Activated naive CD8-positive, alpha-beta T cell treated with anti-CD3 and anti-CD28 coated beads for 36 hours (primary cell): ENCODE results near the gene SIX1. TPM values are rescaled to one million over a fixed set of nuclear protein-coding genes. Genes with fewer than 3 reads are reported as not detected.

Experiments
- DNase-seq: peaks from one replicate; pipeline ENCODE4 v3.0.0; 2021
- H3K27ac Mint-ChIP-seq: one replicate; pipeline ENCODE4 v1.8.0; 2022; ENCODE audit warnings: mild to moderate bottlenecking, moderate library complexity, mixed read lengths
- H3K27me3 Mint-ChIP-seq: one replicate; pipeline ENCODE4 v1.8.0; 2022; ENCODE audit warnings: mild to moderate bottlenecking, mixed read lengths
- H3K36me3 Mint-ChIP-seq: one replicate; pipeline ENCODE4 v1.8.0; 2021; ENCODE audit warnings: mild to moderate bottlenecking, mixed read lengths
- H3K4me1 Mint-ChIP-seq: one replicate; pipeline ENCODE4 v1.8.0; 2021; ENCODE audit warnings: mixed read lengths
- H3K4me3 Mint-ChIP-seq: one replicate; pipeline ENCODE4 v1.8.0; 2022; ENCODE audit warnings: mild to moderate bottlenecking, moderate library complexity, mixed read lengths
- H3K9me3 Mint-ChIP-seq: one replicate; pipeline ENCODE4 v1.8.0; 2022; ENCODE audit warnings: mixed read lengths
- total RNA-seq, 2 experiments: library from RNA; stranded (reverse); gene quantifications; one replicate each; pipeline ENCODE4 v1.2.3, GENCODE V29; 2021

Gene SIX1
- not detected for total RNA-seq

DNA sequence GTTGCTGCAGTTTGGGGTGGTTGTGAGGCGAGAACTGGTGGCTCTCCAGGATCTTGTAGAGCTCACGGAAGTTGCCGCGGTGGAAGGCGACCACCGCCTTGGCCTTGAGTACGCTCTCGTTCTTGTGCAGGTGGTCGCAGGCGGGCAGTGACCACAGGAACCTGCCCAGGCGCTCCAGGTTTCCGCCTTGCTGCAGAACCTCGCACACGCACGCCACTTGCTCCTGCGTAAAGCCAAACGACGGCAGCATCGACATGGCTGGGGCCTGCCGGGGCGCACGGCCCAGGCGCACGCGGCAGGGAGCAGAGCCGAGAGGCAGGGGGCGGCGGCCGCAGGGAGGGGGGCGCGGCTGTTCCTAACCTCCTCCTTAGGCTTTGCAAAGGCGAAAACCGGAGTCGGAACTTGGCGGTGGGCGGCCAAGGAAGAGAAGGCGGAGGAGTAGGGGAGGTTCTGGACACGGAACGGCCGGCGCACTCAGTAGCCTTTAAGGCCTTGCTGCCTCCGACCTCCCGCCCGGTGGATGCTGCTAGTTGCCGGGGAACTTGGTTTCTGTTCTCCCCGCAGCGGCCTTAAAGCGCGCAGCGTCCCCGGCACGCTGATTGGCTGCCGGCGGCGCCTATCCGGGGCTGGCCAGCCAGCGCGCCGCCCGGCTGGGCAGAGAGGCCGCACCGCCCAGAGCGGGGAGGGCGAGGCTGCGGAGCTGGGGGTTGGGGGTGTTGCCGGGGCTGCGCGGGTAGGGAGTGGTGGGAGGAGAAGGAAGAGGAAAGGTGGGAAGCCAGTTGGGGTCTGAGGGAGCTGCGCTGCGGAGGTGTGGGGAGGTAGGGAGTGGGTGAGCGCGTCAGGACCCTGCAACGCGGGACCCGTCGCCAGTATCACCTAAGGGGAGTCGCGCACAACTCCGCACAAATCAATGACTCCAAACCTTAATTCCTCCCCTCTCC is at the start of gene SIX1:
TSS of gene SIX1 (minus strand) at position 544 of the 941 bp plus-strand sequence. CDS start at position 256, 288 bp downstream.
- H3K27me3 Mint-ChIP-seq: peaks cover 97% of the 10 kb centered on the region
- no peaks in the 10 kb centered on the region for H3K9me3 Mint-ChIP-seq
- peak; percentile 46 for DNase-seq
- peak within 1 kb of the TSS; percentile 37 for H3K4me3 Mint-ChIP-seq
- H3K36me3 Mint-ChIP-seq: no peaks in the 10 kb centered on the region
- H3K27ac Mint-ChIP-seq: no peak within 1 kb of the TSS
- peaks cover 52% of the 10 kb centered on the region for H3K4me1 Mint-ChIP-seq

DNA sequence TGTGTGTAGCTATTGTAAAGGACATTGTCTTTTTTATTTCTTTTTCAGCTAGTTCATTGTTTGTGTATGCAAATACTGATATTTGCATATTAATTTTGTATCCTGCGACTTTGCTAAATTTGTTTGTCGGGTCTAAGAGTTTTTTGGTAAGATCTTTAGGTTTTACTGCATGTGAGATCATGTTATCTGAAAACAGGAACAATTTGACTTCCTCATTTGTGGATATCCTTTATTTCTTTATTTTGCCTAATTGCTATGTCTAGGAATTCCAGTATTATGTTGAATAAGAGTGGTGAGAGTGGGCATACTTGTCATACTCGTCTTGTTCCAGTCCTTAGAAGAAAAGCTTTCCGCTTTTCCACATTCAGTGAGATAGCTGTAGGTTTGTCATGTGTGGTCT is 46.0 kb upstream of the SIX1 start:
- Mint-ChIP-seq H3K36me3 (no peaks in the 10 kb centered on the region), H3K4me3 (no peak overlapping the region), H3K27ac (no peak overlapping the region), H3K9me3 (peaks cover 3% of the 10 kb centered on the region), H3K4me1 (no peaks in the 10 kb centered on the region), H3K27me3 (peaks cover 23% of the 10 kb centered on the region)
- no peak for DNase-seq

DNA sequence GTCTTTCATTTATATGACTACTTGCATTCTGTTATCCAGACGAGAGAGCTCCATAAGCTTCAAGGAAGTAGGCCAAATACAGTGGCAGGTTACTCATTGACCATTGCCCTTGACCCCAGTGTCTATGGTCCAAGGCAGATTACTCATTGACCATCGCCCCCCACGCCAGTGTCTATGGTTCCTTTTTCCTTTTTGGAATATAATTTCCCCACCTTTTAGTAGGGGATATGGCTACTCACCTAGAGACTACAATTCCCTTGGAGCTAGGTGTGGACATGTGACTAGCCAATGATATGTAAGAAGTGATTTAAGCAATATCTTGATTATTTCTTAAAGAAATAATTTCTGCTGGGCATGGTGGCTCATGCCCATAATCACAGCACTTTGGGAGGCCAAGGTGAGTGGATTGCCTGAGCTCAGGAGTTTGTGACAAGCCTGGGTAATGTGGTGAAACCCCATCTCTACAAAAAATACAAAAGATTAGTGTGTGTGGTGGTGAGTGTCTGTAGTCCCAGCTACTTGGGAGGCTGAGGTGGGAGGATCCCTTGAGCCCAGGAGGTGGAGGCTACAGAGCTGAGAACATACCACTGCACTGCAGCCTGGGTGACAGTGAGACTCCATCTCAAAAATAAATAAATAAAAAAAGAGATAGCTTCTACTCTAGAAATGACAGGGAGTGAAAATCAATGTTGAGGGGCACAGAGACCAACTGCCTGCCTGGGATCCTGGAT is 42.3 kb upstream of the SIX1 start:
- Mint-ChIP-seq H3K4me3 (no peak overlapping the region), H3K27ac (no peak overlapping the region), H3K9me3 (no peaks in the 10 kb centered on the region), H3K27me3 (peaks cover 14% of the 10 kb centered on the region), H3K4me1 (no peaks in the 10 kb centered on the region), H3K36me3 (no peaks in the 10 kb centered on the region)
- DNase-seq: no peak

GRCh38 chr14:60686865-60687264 is 37.6 kb upstream of the SIX1 start:
- Mint-ChIP-seq H3K9me3 (no peaks in the 10 kb centered on the region), H3K4me1 (peaks cover 2% of the 10 kb centered on the region), H3K4me3 (no peak overlapping the region), H3K27me3 (peaks cover 15% of the 10 kb centered on the region), H3K27ac (no peak overlapping the region), H3K36me3 (no peaks in the 10 kb centered on the region)
- DNase-seq: no peak

GRCh38 chr14:60684203-60684602 is 34.9 kb upstream of the SIX1 start:
- H3K36me3 Mint-ChIP-seq: no peaks in the 10 kb centered on the region
- DNase-seq: no peak
- H3K27me3 Mint-ChIP-seq: peaks cover 20% of the 10 kb centered on the region
- peaks cover 2% of the 10 kb centered on the region for H3K4me1 Mint-ChIP-seq
- no peaks in the 10 kb centered on the region for H3K9me3 Mint-ChIP-seq
- no peak overlapping the region for H3K27ac Mint-ChIP-seq
- no peak overlapping the region for H3K4me3 Mint-ChIP-seq

DNA sequence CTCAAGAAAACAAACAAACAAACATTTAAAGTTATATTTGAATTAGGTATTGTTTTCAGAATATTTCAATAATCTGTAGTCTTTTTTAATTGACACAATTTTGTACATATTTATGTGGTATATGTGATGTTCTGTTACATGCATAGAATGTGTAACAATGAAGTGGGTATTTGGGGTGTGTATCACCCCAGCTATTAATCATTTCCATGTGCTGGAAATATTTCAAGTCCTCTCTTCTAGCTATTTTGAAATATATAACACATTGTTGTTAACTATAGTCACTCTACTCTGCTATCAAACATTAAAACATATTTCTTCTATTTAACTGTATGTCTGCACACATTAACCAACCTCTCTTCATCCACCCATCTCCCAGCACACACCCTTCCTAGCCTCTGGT is 32.0 kb upstream of the SIX1 start:
- peaks cover 19% of the 10 kb centered on the region for H3K27me3 Mint-ChIP-seq
- no peak overlapping the region for H3K4me3 Mint-ChIP-seq
- no peaks in the 10 kb centered on the region for H3K36me3 Mint-ChIP-seq
- no peak for DNase-seq
- H3K4me1 Mint-ChIP-seq: peaks cover 2% of the 10 kb centered on the region
- H3K27ac Mint-ChIP-seq: no peak overlapping the region
- H3K9me3 Mint-ChIP-seq: no peaks in the 10 kb centered on the region

DNA sequence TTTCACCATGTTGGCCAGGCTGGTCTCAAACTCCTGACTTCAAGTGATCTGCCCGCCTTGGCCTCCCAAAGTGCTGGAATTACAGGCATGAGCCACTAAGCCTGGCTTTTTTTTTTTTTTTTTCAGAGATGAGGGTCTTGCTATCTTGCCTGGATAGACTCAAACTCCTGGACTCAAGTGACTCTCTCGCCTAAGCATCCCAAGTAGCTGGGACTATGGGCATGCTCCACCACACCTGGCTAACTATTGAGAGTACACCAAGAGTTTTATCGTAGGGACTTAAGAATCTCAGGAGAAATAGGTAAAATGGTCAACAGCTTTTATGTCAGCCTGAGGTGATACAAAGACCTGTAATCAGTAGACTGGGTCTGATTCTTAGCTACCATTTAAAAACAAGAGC is 31.2 kb upstream of the SIX1 start:
- Mint-ChIP-seq H3K27ac (no peak overlapping the region), H3K27me3 (peaks cover 15% of the 10 kb centered on the region), H3K4me3 (no peak overlapping the region)

GRCh38 chr14:60679566-60680258 is 30.4 kb upstream of the SIX1 start:
- no peaks in the 10 kb centered on the region for H3K4me1 Mint-ChIP-seq
- H3K36me3 Mint-ChIP-seq: no peaks in the 10 kb centered on the region
- no peak overlapping the region for H3K4me3 Mint-ChIP-seq

More for the DNA sequence above, 31.2 kb upstream of the SIX1 start:
- no peaks in the 10 kb centered on the region for H3K4me1 Mint-ChIP-seq
- no peaks in the 10 kb centered on the region for H3K9me3 Mint-ChIP-seq
- no peak for DNase-seq
- H3K36me3 Mint-ChIP-seq: no peaks in the 10 kb centered on the region

GRCh38 chr14:60677701-60678100 is 28.4 kb upstream of the SIX1 start:
- no peaks in the 10 kb centered on the region for H3K36me3 Mint-ChIP-seq
- H3K4me3 Mint-ChIP-seq: no peak overlapping the region
- H3K9me3 Mint-ChIP-seq: no peaks in the 10 kb centered on the region
- no peaks in the 10 kb centered on the region for H3K4me1 Mint-ChIP-seq
- H3K27me3 Mint-ChIP-seq: peaks cover 9% of the 10 kb centered on the region
- no peak overlapping the region for H3K27ac Mint-ChIP-seq
- DNase-seq: no peak

More at GRCh38 chr14:60679566-60680258, 30.4 kb upstream of the SIX1 start:
- peaks cover 15% of the 10 kb centered on the region for H3K27me3 Mint-ChIP-seq
- DNase-seq: no peak
- H3K9me3 Mint-ChIP-seq: no peaks in the 10 kb centered on the region
- no peak overlapping the region for H3K27ac Mint-ChIP-seq

DNA sequence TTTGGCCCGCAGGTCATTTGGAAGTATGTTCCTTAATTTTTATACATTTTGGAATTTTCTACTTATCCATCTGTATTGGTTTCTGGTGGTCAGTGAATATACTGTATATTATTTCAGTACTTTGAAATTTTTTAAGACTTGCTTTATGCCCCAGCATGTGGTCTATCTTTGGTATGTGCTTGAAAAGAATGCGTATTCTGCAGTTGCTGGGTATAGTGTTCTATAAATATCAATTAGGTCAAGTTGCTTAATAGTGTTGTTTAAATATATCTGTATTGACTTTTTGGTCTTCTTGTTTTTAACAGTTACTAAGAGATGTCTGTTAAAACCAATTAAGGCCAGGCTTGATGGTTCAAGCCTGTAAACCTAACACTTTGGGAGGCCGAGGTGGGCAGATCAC is 21.7 kb upstream of the SIX1 start:
- Mint-ChIP-seq H3K36me3 (no peaks in the 10 kb centered on the region), H3K27ac (no peak overlapping the region), H3K9me3 (no peaks in the 10 kb centered on the region), H3K27me3 (peaks cover 12% of the 10 kb centered on the region), H3K4me3 (no peak overlapping the region), H3K4me1 (no peaks in the 10 kb centered on the region)
- DNase-seq: no peak

GRCh38 chr14:60668431-60669112 is 19.3 kb upstream of the SIX1 start:
- Mint-ChIP-seq H3K9me3 (no peaks in the 10 kb centered on the region), H3K4me3 (no peak overlapping the region), H3K4me1 (no peaks in the 10 kb centered on the region), H3K27ac (no peak overlapping the region), H3K36me3 (no peaks in the 10 kb centered on the region), H3K27me3 (peaks cover 24% of the 10 kb centered on the region)
- no peak for DNase-seq

- no peaks in the 10 kb centered on the region for H3K36me3 Mint-ChIP-seq
- H3K4me3 Mint-ChIP-seq: no peak overlapping the region
- no peaks in the 10 kb centered on the region for H3K9me3 Mint-ChIP-seq
- H3K4me1 Mint-ChIP-seq: no peaks in the 10 kb centered on the region
- no peak for DNase-seq
- H3K27me3 Mint-ChIP-seq: peaks cover 58% of the 10 kb centered on the region
- H3K27ac Mint-ChIP-seq: no peak overlapping the region
Observed at GRCh38 chr14:60665177-60665550, 15.9 kb upstream of the SIX1 start.

DNA sequence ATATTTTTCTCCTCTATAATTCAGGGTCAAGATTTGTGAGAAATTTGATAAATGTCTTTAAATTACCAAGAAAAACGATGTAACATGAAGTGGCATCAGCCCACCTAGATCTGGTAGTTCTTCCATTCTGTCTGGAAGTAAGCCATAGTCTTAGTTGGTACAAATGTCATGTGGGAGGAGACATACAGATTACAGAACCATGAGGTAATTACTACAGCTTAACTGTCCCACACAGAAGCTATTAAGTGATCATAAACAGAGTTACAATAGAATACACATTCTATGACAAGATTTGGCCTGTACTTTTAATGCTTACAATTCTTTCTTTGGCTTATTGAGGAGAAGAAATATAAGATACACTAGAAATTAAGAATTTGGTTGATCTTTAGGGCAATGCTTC is 13.7 kb upstream of the SIX1 start:
- H3K9me3 Mint-ChIP-seq: no peaks in the 10 kb centered on the region
- H3K4me3 Mint-ChIP-seq: no peak overlapping the region
- no peak overlapping the region for H3K27ac Mint-ChIP-seq
- no peaks in the 10 kb centered on the region for H3K36me3 Mint-ChIP-seq
- no peak for DNase-seq
- peaks cover 75% of the 10 kb centered on the region for H3K27me3 Mint-ChIP-seq
- H3K4me1 Mint-ChIP-seq: peaks cover 4% of the 10 kb centered on the region

DNA sequence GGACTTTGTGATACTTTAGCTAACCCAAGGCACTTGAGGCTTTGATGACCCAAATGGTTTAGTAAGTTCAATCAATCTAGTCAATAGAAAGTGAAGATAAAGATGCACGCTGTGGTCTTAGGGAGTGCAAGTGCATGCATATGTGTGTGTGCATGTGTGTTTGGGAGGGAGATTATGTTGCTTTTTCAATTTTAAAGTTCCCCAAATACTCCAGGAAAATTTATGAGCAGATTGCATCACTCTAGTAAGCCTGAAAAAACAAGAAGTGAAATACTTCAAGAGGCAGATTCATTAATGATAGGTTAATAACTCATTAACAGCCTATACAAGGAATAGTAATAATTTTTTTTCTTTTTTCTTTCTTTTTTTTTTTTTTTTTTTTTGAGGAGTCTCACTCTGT is 12.4 kb upstream of the SIX1 start:
- H3K9me3 Mint-ChIP-seq: no peaks in the 10 kb centered on the region
- no peaks in the 10 kb centered on the region for H3K36me3 Mint-ChIP-seq
- peaks cover 84% of the 10 kb centered on the region for H3K27me3 Mint-ChIP-seq
- DNase-seq: no peak
- no peak overlapping the region for H3K4me3 Mint-ChIP-seq
- H3K4me1 Mint-ChIP-seq: peaks cover 8% of the 10 kb centered on the region
- no peak overlapping the region for H3K27ac Mint-ChIP-seq
